Measurements from ENCODE around the gene ASXL1.

The ASXL1 gene

GRCh38 chr20:32485770-32486478 is 127.8 kb downstream of the ASXL1 start:
- no peak overlapping the region for H3K27ac ChIP-seq (ENCODE audit: low read depth, low read length)
- peaks cover 19% of the 10 kb centered on the region for H3K79me2 ChIP-seq (ENCODE audit: control insufficient read depth, insufficient read depth, low read length, poor library complexity)
- H3K79me1 ChIP-seq (ENCODE audit: low read length): peaks cover 19% of the 10 kb centered on the region
- peak overlapping the region; percentile 12 for H2AK5ac ChIP-seq (ENCODE audit: low read length)
- no peak overlapping the region for H4K8ac ChIP-seq (ENCODE audit: low read depth, low read length)
- H3K9ac ChIP-seq (ENCODE audit: low read length): no peak overlapping the region
- H2BK12ac ChIP-seq (ENCODE audit: low read length): peak overlapping the region; percentile 90
- H3K36me3 ChIP-seq (ENCODE audit: control insufficient read depth in 1 of 2, insufficient read depth in 2 of 2, low read length in 2 of 2): peaks cover 2% of the 10 kb centered on the region in 2 experiments
- no peak overlapping the region for H3K4ac ChIP-seq (ENCODE audit: low read depth, low read length)
- no peak overlapping the region for H2BK120ac ChIP-seq (ENCODE audit: insufficient read depth, low read length, poor library complexity)
- peak overlapping the region; percentile 1 for H3K14ac ChIP-seq (ENCODE audit: low read length)
- H3K4me3 ChIP-seq (ENCODE audit: low read depth, low read length): no peak overlapping the region
- H3K18ac ChIP-seq (ENCODE audit: low read length): peak overlapping the region; percentile 4
- no peak overlapping the region for H3K23ac ChIP-seq (ENCODE audit: low read length)
- WGBS (ENCODE audit: extremely low coverage, insufficient coverage, insufficient read length): no CpG with 5 or more reads among the region's 5 CpGs
- peak overlapping the region; percentile 98 for H3K4me2 ChIP-seq (ENCODE audit: low read length)
- peaks cover 2 to 14% of the 10 kb centered on the region in 2 experiments for H3K4me1 ChIP-seq (ENCODE audit: control insufficient read depth in 1 of 2, insufficient read depth in 2 of 2, low read length in 2 of 2)
- peaks cover 2% of the 10 kb centered on the region for H3K9me3 ChIP-seq (ENCODE audit: insufficient read depth, low read depth, low read length)
- no peak overlapping the region for H2AFZ ChIP-seq (ENCODE audit: insufficient read depth, low read length, poor library complexity)
- H2BK5ac ChIP-seq (ENCODE audit: low read depth, low read length, poor library complexity): no peak overlapping the region
- H3K27me3 ChIP-seq (ENCODE audit: insufficient read depth, low read length): no peaks in the 10 kb centered on the region
- H4K12ac ChIP-seq (ENCODE audit: low read depth, low read length): no peak overlapping the region
- H4K91ac ChIP-seq (ENCODE audit: low read depth, low read length): peak overlapping the region; percentile 57
- DNase-seq: no peak

GRCh38 chr20:32487381-32487780 is 129.2 kb downstream of the ASXL1 start:
- WGBS (ENCODE audit: extremely low coverage, insufficient coverage, insufficient read length): no CpG with 5 or more reads among the region's 3 CpGs

GRCh38 chr20:32488066-32488838 is 130.1 kb downstream of the ASXL1 start:
- WGBS (ENCODE audit: extremely low coverage, insufficient coverage, insufficient read length): no CpG with 5 or more reads among the region's 7 CpGs
- Histone ChIP-seq H3K9ac (ENCODE audit: low read length) (no peak overlapping the region), H3K23ac (ENCODE audit: low read length) (no peak overlapping the region), H2BK120ac (ENCODE audit: insufficient read depth, low read length, poor library complexity) (no peak overlapping the region), H3K9me3 (ENCODE audit: insufficient read depth, low read depth, low read length) (peaks cover 2% of the 10 kb centered on the region), H3K79me1 (ENCODE audit: low read length) (peaks cover 10% of the 10 kb centered on the region), H3K4me1 (ENCODE audit: control insufficient read depth in 1 of 2, insufficient read depth in 2 of 2, low read length in 2 of 2) (peaks cover 0 to 11% of the 10 kb centered on the region in 2 experiments), H3K27ac (ENCODE audit: low read depth, low read length) (no peak overlapping the region), H3K79me2 (ENCODE audit: control insufficient read depth, insufficient read depth, low read length, poor library complexity) (peaks cover 9% of the 10 kb centered on the region), H4K8ac (ENCODE audit: low read depth, low read length) (no peak overlapping the region), H2AFZ (ENCODE audit: insufficient read depth, low read length, poor library complexity) (no peak overlapping the region), H3K36me3 (ENCODE audit: control insufficient read depth in 1 of 2, insufficient read depth in 2 of 2, low read length in 2 of 2) (peaks cover 0 to 2% of the 10 kb centered on the region in 2 experiments), H3K4me3 (ENCODE audit: low read depth, low read length) (no peak overlapping the region), H3K18ac (ENCODE audit: low read length) (no peak overlapping the region), H4K12ac (ENCODE audit: low read depth, low read length) (no peak overlapping the region), H2BK12ac (ENCODE audit: low read length) (no peak overlapping the region), H3K4ac (ENCODE audit: low read depth, low read length) (no peak overlapping the region), H3K14ac (ENCODE audit: low read length) (no peak overlapping the region), H2AK5ac (ENCODE audit: low read length) (no peak overlapping the region), H4K91ac (ENCODE audit: low read depth, low read length) (no peak overlapping the region), H2BK5ac (ENCODE audit: low read depth, low read length, poor library complexity) (no peak overlapping the region), H3K27me3 (ENCODE audit: insufficient read depth, low read length) (no peaks in the 10 kb centered on the region), H3K4me2 (ENCODE audit: low read length) (no peak overlapping the region)
- no peak for DNase-seq

More at GRCh38 chr20:32487381-32487780, 129.2 kb downstream of the ASXL1 start:
- no peak overlapping the region for H3K14ac ChIP-seq (ENCODE audit: low read length)
- no peak overlapping the region for H4K91ac ChIP-seq (ENCODE audit: low read depth, low read length)
- H3K36me3 ChIP-seq (ENCODE audit: control insufficient read depth in 1 of 2, insufficient read depth in 2 of 2, low read length in 2 of 2): peaks cover 0 to 1% of the 10 kb centered on the region in 2 experiments
- H3K27ac ChIP-seq (ENCODE audit: low read depth, low read length): no peak overlapping the region
- H3K79me1 ChIP-seq (ENCODE audit: low read length): peaks cover 15% of the 10 kb centered on the region
- no peak overlapping the region for H3K4ac ChIP-seq (ENCODE audit: low read depth, low read length)
- no peak for DNase-seq
- H2BK12ac ChIP-seq (ENCODE audit: low read length): no peak overlapping the region
- H3K4me2 ChIP-seq (ENCODE audit: low read length): no peak overlapping the region
- no peak overlapping the region for H3K4me3 ChIP-seq (ENCODE audit: low read depth, low read length)
- no peak overlapping the region for H4K12ac ChIP-seq (ENCODE audit: low read depth, low read length)
- H3K9me3 ChIP-seq (ENCODE audit: insufficient read depth, low read depth, low read length): peaks cover 2% of the 10 kb centered on the region
- H2BK120ac ChIP-seq (ENCODE audit: insufficient read depth, low read length, poor library complexity): no peak overlapping the region
- no peak overlapping the region for H2AFZ ChIP-seq (ENCODE audit: insufficient read depth, low read length, poor library complexity)
- H2BK5ac ChIP-seq (ENCODE audit: low read depth, low read length, poor library complexity): no peak overlapping the region
- peaks cover 0 to 11% of the 10 kb centered on the region in 2 experiments for H3K4me1 ChIP-seq (ENCODE audit: control insufficient read depth in 1 of 2, insufficient read depth in 2 of 2, low read length in 2 of 2)
- peaks cover 15% of the 10 kb centered on the region for H3K79me2 ChIP-seq (ENCODE audit: control insufficient read depth, insufficient read depth, low read length, poor library complexity)
- H3K23ac ChIP-seq (ENCODE audit: low read length): no peak overlapping the region
- H3K27me3 ChIP-seq (ENCODE audit: insufficient read depth, low read length): no peaks in the 10 kb centered on the region
- no peak overlapping the region for H3K18ac ChIP-seq (ENCODE audit: low read length)
- H3K9ac ChIP-seq (ENCODE audit: low read length): peak overlapping the region; percentile 38
- H2AK5ac ChIP-seq (ENCODE audit: low read length): no peak overlapping the region
- H4K8ac ChIP-seq (ENCODE audit: low read depth, low read length): no peak overlapping the region

Measured in trophoblast cell (in vitro differentiated cells and primary cell).